Lower lobe of right lung (tissue), 2 donors: ENCODE measurements around the gene C10orf67. TPM values are rescaled to one million over a fixed set of nuclear protein-coding genes. Genes with fewer than 3 reads are reported as not detected.

Experiments used
- ATAC-seq, 2 donors: fragments of 200-7000 bp; cut with Tn5 transposase; one replicate each; pipeline ENCODE4 v1.9.1; 2020 to 2022; ENCODE audit warnings: mild to moderate bottlenecking in 2 of 2, moderate library complexity in 2 of 2
- DNase-seq: peaks from one replicate; pipeline ENCODE4 v3.0.0-alpha.2; 2020
- H3K27ac ChIP-seq: fragments of 200-600 bp; one replicate; pipeline ENCODE4 v1.8.0; 2022
- H3K27me3 ChIP-seq: fragments of 200-600 bp; one replicate; pipeline ENCODE4 v1.8.0; 2022; ENCODE audit warnings: low read depth
- H3K36me3 ChIP-seq: fragments of 200-600 bp; one replicate; pipeline ENCODE4 v1.8.0; 2022; ENCODE audit warnings: mild to moderate bottlenecking
- H3K4me1 ChIP-seq: fragments of 200-600 bp; one replicate; pipeline ENCODE4 v1.8.0; 2022
- H3K4me3 ChIP-seq: fragments of 200-600 bp; one replicate; pipeline ENCODE4 v1.8.0; 2022; ENCODE audit warnings: mild to moderate bottlenecking
- H3K9me3 ChIP-seq: fragments of 200-600 bp; one replicate; pipeline ENCODE4 v1.8.0; 2022
- intact Hi-C: fragments of 100-400 bp; cut with DNase I; formaldehyde crosslinking; loops from one replicate; pipeline ENCODE4 v1.11.0; 2022
- total RNA-seq: library from RNA; stranded (reverse); fragmentation: NEBNext Ultra II Directional; extraction: Animal tissue kit (Norgen Biotek cat#: 25700); gene quantifications from one replicate; pipeline ENCODE4 v1.2.1, GENCODE V29; 2021
- TF ChIP-seq, protein P1 (sequence below): fragments of 200-600 bp; IDR thresholded peaks from one replicate; pipeline ENCODE4 v1.8.0; 2022; ENCODE audit warnings: antibody characterized with exemption, mild to moderate bottlenecking
- donor health status: DM: no; HTN: yes; CAD: no; lungs with severe emphysema.

Gene C10orf67
- total RNA-seq, 1 donor from 2014 or later = 1.2 TPM

DNA sequence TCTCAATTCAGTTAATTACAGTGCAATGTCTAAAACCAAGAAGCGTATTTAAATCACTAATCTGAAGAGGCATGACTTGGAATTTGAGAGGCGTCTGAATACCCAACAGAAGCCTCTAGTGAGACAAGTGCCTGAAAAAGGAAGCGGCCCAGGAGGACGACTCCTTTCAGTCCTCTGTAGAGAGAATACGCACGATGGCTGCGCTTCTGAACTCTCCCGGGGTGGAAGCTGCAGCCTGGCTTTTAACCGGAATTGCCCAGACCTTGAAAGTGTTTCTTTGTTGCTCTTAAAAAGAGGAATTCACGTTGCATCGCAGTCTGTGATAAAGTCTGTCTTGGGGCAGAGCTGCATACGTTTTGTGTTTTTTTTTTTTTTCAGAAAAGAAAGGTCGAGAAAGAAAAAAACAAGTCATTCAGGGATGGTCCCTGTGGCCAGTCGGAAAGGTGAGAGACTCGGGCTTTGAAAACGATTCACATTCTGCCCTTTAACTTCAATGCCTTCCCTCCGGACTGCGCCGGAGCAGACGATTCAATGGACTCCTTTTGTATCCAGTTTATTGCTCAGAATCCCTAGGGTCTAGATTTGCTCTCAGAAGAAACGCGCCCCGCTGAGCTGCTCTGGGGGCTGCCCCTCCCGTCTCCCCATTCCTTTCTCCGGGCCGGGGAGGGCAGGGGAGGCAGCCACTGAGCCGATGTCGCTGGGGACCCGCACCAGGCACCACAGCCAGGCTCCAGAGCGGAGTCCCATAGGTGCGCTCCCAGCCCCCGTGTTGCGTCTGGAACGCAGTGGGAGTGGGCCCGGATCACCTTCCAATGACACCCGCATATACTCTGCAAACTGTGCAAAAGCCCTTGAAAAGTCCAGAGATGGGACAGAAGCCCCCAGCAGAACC is 153.5 kb downstream of the C10orf67 start:
- no peak overlapping the region for H3K4me3 ChIP-seq
- no peaks in the 10 kb centered on the region for H3K4me1 ChIP-seq
- TF ChIP-seq, protein P1, sequence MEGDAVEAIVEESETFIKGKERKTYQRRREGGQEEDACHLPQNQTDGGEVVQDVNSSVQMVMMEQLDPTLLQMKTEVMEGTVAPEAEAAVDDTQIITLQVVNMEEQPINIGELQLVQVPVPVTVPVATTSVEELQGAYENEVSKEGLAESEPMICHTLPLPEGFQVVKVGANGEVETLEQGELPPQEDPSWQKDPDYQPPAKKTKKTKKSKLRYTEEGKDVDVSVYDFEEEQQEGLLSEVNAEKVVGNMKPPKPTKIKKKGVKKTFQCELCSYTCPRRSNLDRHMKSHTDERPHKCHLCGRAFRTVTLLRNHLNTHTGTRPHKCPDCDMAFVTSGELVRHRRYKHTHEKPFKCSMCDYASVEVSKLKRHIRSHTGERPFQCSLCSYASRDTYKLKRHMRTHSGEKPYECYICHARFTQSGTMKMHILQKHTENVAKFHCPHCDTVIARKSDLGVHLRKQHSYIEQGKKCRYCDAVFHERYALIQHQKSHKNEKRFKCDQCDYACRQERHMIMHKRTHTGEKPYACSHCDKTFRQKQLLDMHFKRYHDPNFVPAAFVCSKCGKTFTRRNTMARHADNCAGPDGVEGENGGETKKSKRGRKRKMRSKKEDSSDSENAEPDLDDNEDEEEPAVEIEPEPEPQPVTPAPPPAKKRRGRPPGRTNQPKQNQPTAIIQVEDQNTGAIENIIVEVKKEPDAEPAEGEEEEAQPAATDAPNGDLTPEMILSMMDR = no peak
- H3K36me3 ChIP-seq = no peaks in the 10 kb centered on the region
- peaks cover 78% of the 10 kb centered on the region for H3K27me3 ChIP-seq
- H3K9me3 ChIP-seq = no peaks in the 10 kb centered on the region
- intact Hi-C loops = no loop called here
- no peak overlapping the region for H3K27ac ChIP-seq
- DNase-seq (no peak), ATAC-seq (no peak)

DNA sequence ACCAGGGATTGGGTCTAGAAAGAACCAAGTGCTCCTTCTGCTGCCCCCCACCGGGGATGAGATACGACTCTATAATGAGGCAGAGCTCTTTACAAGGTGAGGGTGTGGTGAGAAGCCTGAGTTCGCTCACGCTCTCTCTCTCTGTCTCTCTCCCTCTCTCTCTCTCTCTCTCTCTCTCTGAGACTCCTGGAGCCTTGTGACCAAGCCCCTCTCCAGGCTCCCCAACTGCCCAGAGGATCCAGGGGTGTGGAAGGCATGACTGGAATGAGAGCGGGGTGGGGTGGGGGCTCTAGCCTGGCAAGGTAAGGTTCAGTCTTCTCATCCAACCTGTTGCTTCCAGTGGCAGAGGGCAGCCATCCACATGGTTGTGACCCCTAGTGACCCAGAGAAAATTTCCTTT is 155.6 kb downstream of the C10orf67 start:
- H3K36me3 ChIP-seq = no peaks in the 10 kb centered on the region
- DNase-seq (no peak), ATAC-seq (no peak)
- peaks cover 58% of the 10 kb centered on the region for H3K27me3 ChIP-seq
- H3K27ac ChIP-seq = no peak overlapping the region
- TF ChIP-seq, protein P1 = no peak
- no peak overlapping the region for H3K4me3 ChIP-seq
- H3K4me1 ChIP-seq = no peaks in the 10 kb centered on the region
- intact Hi-C loops = no loop called here
- H3K9me3 ChIP-seq = no peaks in the 10 kb centered on the region

DNA sequence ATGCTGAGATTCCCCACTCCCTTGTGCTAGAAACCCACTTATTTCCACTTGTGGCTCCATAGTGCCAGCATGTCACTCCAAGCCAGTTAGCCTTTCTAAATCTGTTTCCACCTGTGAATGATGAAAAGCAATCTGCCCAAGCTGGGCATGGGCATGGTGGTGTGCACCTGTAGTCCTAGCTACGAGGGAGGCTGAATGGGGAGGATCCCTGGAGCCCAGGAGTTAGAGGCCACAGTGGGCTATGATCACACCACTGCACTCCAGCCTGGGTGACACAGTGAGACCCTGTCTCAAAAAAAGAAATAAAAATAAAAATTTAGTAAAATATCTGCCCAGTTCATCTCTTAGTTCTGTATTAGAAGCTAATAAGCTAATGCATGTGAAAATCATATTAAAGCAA is 157.4 kb downstream of the C10orf67 start:
- Histone ChIP-seq H3K27ac (no peak overlapping the region), H3K27me3 (peaks cover 44% of the 10 kb centered on the region), H3K9me3 (no peaks in the 10 kb centered on the region), H3K4me1 (no peaks in the 10 kb centered on the region), H3K4me3 (no peak overlapping the region), H3K36me3 (no peaks in the 10 kb centered on the region)
- TF ChIP-seq, protein P1 = no peak
- DNase-seq = no peak
- ATAC-seq = no peak
- intact Hi-C loops = no loop called here

DNA sequence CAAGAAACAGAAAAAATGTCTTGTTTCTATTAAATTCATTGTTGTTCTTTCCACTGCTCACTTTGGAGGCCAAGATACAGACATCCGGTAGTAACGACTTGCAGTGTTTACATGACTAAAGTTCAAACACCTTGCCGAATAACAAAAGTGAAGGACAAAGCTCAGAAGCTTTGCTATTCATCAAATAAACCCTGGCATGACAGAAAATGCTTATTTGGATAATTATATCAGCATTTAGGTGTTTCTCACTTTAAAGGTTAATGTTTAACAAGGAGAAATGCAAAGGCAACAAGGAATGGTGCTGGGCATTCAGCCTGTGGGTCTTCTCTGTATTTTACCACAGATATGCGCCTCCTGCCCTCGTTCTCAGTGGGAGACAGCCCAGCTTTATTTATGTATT is 157.9 kb downstream of the C10orf67 start:
- TF ChIP-seq, protein P1 = no peak
- Histone ChIP-seq H3K27ac (no peak overlapping the region), H3K9me3 (no peaks in the 10 kb centered on the region), H3K36me3 (no peaks in the 10 kb centered on the region), H3K4me1 (no peaks in the 10 kb centered on the region), H3K27me3 (peaks cover 39% of the 10 kb centered on the region), H3K4me3 (no peak overlapping the region)
- ATAC-seq = no peak
- intact Hi-C loops = no loop called here
- DNase-seq = no peak

DNA sequence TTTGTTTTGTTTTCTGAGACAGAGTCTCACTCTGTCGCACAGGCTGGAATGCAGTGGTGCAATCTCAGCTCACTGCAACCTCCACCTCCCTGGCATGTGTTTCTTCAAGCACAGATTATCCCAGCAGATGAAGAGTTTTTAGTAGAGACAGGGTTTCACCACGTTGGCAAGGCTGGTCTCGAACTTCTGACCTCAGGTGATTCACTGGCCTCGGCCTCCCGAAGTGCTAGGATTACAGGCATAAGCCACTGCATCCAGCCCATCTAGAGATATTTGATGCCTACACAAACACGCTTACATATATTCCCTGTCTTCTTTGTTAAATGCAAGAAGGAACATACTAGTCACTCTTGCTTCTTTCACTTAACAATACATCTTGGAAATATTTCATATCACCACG is 158.4 kb downstream of the C10orf67 start:
- TF ChIP-seq, protein P1 = no peak
- Histone ChIP-seq H3K27ac (no peak overlapping the region), H3K27me3 (peaks cover 34% of the 10 kb centered on the region), H3K4me3 (no peak overlapping the region), H3K9me3 (no peaks in the 10 kb centered on the region), H3K36me3 (no peaks in the 10 kb centered on the region), H3K4me1 (no peaks in the 10 kb centered on the region)
- intact Hi-C loops = no loop called here
- DNase-seq = no peak
- no peak for ATAC-seq
